ENCODE results near the gene PTPRM. TPM values are rescaled to one million over a fixed set of nuclear protein-coding genes. Genes with fewer than 3 reads are reported as not detected.

The PTPRM gene
- polyA plus RNA-seq, 1 donor from 2014 or later: 126 TPM

DNA sequence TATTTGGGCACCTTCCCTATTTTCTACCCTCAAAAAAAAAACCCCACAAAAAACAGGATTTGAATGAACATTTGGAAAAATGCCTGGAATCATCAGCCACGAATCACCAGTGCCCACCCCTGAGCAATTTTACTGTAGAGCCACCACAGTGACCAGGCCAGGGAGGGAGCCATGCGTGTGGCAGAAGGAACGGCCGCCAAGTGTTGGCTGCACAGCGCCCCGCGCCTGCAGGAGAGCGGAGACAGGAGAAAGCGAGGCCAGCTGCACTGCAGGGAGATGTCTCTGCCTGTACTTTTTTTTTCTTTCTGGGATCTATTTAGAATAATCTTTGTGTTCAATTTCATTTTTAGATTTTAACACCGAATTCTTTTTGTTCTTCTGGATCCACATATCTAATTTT, 772.8 kb downstream of the PTPRM start:
- H3K4me2 ChIP-seq (ENCODE audit: low read length): no peak overlapping the region
- H3K4me3 ChIP-seq (ENCODE audit: low read length): no peak overlapping the region
- TF ChIP-seq EP300 (conservative IDR thresholded peaks at IDR 0.05; ENCODE audit: poor library complexity, severe bottlenecking): no peak
- TF ChIP-seq RAD21 (conservative IDR thresholded peaks at IDR 0.05): no peak
- TF ChIP-seq SMC3 (conservative IDR thresholded peaks at IDR 0.05; ENCODE audit: poor library complexity): no peak
- TF ChIP-seq, protein P1, sequence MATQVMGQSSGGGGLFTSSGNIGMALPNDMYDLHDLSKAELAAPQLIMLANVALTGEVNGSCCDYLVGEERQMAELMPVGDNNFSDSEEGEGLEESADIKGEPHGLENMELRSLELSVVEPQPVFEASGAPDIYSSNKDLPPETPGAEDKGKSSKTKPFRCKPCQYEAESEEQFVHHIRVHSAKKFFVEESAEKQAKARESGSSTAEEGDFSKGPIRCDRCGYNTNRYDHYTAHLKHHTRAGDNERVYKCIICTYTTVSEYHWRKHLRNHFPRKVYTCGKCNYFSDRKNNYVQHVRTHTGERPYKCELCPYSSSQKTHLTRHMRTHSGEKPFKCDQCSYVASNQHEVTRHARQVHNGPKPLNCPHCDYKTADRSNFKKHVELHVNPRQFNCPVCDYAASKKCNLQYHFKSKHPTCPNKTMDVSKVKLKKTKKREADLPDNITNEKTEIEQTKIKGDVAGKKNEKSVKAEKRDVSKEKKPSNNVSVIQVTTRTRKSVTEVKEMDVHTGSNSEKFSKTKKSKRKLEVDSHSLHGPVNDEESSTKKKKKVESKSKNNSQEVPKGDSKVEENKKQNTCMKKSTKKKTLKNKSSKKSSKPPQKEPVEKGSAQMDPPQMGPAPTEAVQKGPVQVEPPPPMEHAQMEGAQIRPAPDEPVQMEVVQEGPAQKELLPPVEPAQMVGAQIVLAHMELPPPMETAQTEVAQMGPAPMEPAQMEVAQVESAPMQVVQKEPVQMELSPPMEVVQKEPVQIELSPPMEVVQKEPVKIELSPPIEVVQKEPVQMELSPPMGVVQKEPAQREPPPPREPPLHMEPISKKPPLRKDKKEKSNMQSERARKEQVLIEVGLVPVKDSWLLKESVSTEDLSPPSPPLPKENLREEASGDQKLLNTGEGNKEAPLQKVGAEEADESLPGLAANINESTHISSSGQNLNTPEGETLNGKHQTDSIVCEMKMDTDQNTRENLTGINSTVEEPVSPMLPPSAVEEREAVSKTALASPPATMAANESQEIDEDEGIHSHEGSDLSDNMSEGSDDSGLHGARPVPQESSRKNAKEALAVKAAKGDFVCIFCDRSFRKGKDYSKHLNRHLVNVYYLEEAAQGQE (IDR thresholded peaks at IDR 0.05; ENCODE audit: borderline replicate concordance): no peak
- no peak for TF ChIP-seq MXI1 (conservative IDR thresholded peaks at IDR 0.05; ENCODE audit: poor library complexity, severe bottlenecking)
- no peak for TF ChIP-seq POLR2AphosphoS5 (IDR thresholded peaks at IDR 0.05)
- no peak for TF ChIP-seq CTCF (IDR thresholded peaks at IDR 0.05; ENCODE audit: poor library complexity, severe bottlenecking)
- TF ChIP-seq EZH2 (IDR thresholded peaks at IDR 0.05; ENCODE audit: borderline replicate concordance, insufficient read depth, low read length, poor library complexity, severe bottlenecking): no peak
- no peak for TF ChIP-seq TAF1 (IDR thresholded peaks at IDR 0.05; ENCODE audit: low read depth)
- no peaks in the 10 kb centered on the region for H3F3A ChIP-seq (ENCODE audit: insufficient read depth, low read length, poor library complexity, severe bottlenecking)
- no peaks in the 10 kb centered on the region for H3K9me2 ChIP-seq (ENCODE audit: insufficient read depth, low read length)
- no peak overlapping the region for H3K9ac ChIP-seq (ENCODE audit: low read length)
- H4K20me1 ChIP-seq (ENCODE audit: insufficient read depth): no peaks in the 10 kb centered on the region
- H3K79me2 ChIP-seq (replicated peaks; ENCODE audit: insufficient read depth, low read length): no peaks in the 10 kb centered on the region
- H3K36me3 ChIP-seq (ENCODE audit: insufficient read depth, low read length): no peaks in the 10 kb centered on the region
- H3K27ac ChIP-seq (ENCODE audit: low read length): no peak overlapping the region
- no peaks in the 10 kb centered on the region for H3K9me3 ChIP-seq (ENCODE audit: low read length)
- no peak overlapping the region for H2AFZ ChIP-seq (ENCODE audit: low read depth, low read length)
- H3K27me3 ChIP-seq (ENCODE audit: insufficient read depth, low read depth, low read length): no peaks in the 10 kb centered on the region

- Histone ChIP-seq H4K20me1 (ENCODE audit: insufficient read depth) (no peaks in the 10 kb centered on the region), H3K79me2 (replicated peaks; ENCODE audit: insufficient read depth, low read length) (no peaks in the 10 kb centered on the region), H3K9me3 (ENCODE audit: low read length) (no peaks in the 10 kb centered on the region), H3K9ac (ENCODE audit: low read length) (no peak overlapping the region), H3K4me2 (ENCODE audit: low read length) (no peak overlapping the region), H3K4me3 (ENCODE audit: low read length) (no peak overlapping the region), H3K27ac (ENCODE audit: low read length) (no peak overlapping the region), H3K36me3 (ENCODE audit: insufficient read depth, low read length) (no peaks in the 10 kb centered on the region), H3F3A (ENCODE audit: insufficient read depth, low read length, poor library complexity, severe bottlenecking) (no peaks in the 10 kb centered on the region), H2AFZ (ENCODE audit: low read depth, low read length) (no peak overlapping the region), H3K9me2 (ENCODE audit: insufficient read depth, low read length) (no peaks in the 10 kb centered on the region), H3K27me3 (ENCODE audit: insufficient read depth, low read depth, low read length) (no peaks in the 10 kb centered on the region)
- TF ChIP-seq CTCF (IDR thresholded peaks at IDR 0.05; ENCODE audit: poor library complexity, severe bottlenecking) (no peak), EP300 (conservative IDR thresholded peaks at IDR 0.05; ENCODE audit: poor library complexity, severe bottlenecking) (no peak), POLR2AphosphoS5 (IDR thresholded peaks at IDR 0.05) (no peak), MXI1 (conservative IDR thresholded peaks at IDR 0.05; ENCODE audit: poor library complexity, severe bottlenecking) (no peak), RAD21 (conservative IDR thresholded peaks at IDR 0.05) (no peak), EZH2 (IDR thresholded peaks at IDR 0.05; ENCODE audit: borderline replicate concordance, insufficient read depth, low read length, poor library complexity, severe bottlenecking) (no peak), TAF1 (IDR thresholded peaks at IDR 0.05; ENCODE audit: low read depth) (no peak)
- TF ChIP-seq, protein P1 (IDR thresholded peaks at IDR 0.05; ENCODE audit: borderline replicate concordance): no peak
Observed at GRCh38 chr18:8341481-8342230, 774.5 kb downstream of the PTPRM start.
